Cardiac septum (tissue), 1 donor: Measurements from ENCODE around the gene CXCL13. TPM values are rescaled to one million over a fixed set of nuclear protein-coding genes. Genes with fewer than 3 reads are reported as not detected.
"Not testable (repeated sequence)": the region's sequence is repeated elsewhere in the genome, so short reads cannot be mapped to it uniquely, and the experiment has no call there.

Source experiments
- DNase-seq: peaks from one replicate; pipeline ENCODE4 v3.0.0-alpha.2; 2020; ENCODE audit warnings: low spot score
- intact Hi-C: fragments of 100-400 bp; cut with DNase I; formaldehyde crosslinking; loops from one replicate; pipeline ENCODE4 v1.14.0; 2022
- long read RNA-seq: library from polyadenylated mRNA; unstranded; transcript quantifications from one replicate; pipeline ENCODE4 v2.0.0, GENCODE V29; 2021
- total RNA-seq: library from RNA; stranded (reverse); fragmentation: NEBNext Ultra II Directional; extraction: Animal tissue kit (Norgen Biotek cat#: 25700); gene quantifications from one replicate; pipeline ENCODE4 v1.2.1, GENCODE V29; 2021
- donor health status: DM: no; HTN: no; CAD: no.

CXCL13 gene
- total RNA-seq = not detected
- long read RNA-seq = 0 reads

GRCh38 chr4:77605210-77605902 lies at the start of gene CXCL13:
TSS of gene CXCL13 (plus strand) at chr4:77605820. CDS start at chr4:77605866, 46 bp downstream.
- no peak for DNase-seq
- intact Hi-C loops = no loop called here

- DNase-seq = no peak
- intact Hi-C loops = no loop called here
These were observed 45.5 kb upstream of the CXCL13 start for GRCh38 chr4:77560170-77560569.

- DNase-seq, intact Hi-C loops: not testable (repeated sequence)
These were observed 43.9 kb upstream of the CXCL13 start for GRCh38 chr4:77561720-77562119.

- intact Hi-C loops = no loop called here
- DNase-seq = no peak
These were observed 41.4 kb upstream of the CXCL13 start for GRCh38 chr4:77564231-77564630.

GRCh38 chr4:77566148-77566547 lies 39.5 kb upstream of the CXCL13 start:
- intact Hi-C loops = no loop called here
- DNase-seq = no peak

GRCh38 chr4:77567549-77567948 lies 38.1 kb upstream of the CXCL13 start:
- no peak for DNase-seq
- intact Hi-C loops = no loop called here

- intact Hi-C loops, DNase-seq: not testable (repeated sequence)
These were observed 35.0 kb upstream of the CXCL13 start for GRCh38 chr4:77570508-77571214.

- intact Hi-C loops = no loop called here
- DNase-seq = no peak
These were observed 29.3 kb upstream of the CXCL13 start for GRCh38 chr4:77576351-77576750.

GRCh38 chr4:77578145-77578544 lies 27.5 kb upstream of the CXCL13 start:
- intact Hi-C loops = no loop called here
- DNase-seq = no peak

- intact Hi-C loops = no loop called here
- no peak for DNase-seq
These were observed 26.1 kb upstream of the CXCL13 start for GRCh38 chr4:77579406-77580076.

GRCh38 chr4:77581724-77582123 lies 23.9 kb upstream of the CXCL13 start:
- intact Hi-C loops = no loop called here
- no peak for DNase-seq

GRCh38 chr4:77582156-77582555 lies 23.5 kb upstream of the CXCL13 start:
- DNase-seq = no peak
- intact Hi-C loops = no loop called here

GRCh38 chr4:77582711-77583110 lies 22.9 kb upstream of the CXCL13 start:
- DNase-seq = no peak
- intact Hi-C loops = no loop called here

- DNase-seq = no peak
- intact Hi-C loops = no loop called here
These were observed 18.7 kb upstream of the CXCL13 start for GRCh38 chr4:77586951-77587383.

- no peak for DNase-seq
- intact Hi-C loops = no loop called here
These were observed 15.1 kb upstream of the CXCL13 start for GRCh38 chr4:77590482-77590881.

- intact Hi-C loops = no loop called here
These were observed 14.1 kb upstream of the CXCL13 start for GRCh38 chr4:77591532-77591931.

GRCh38 chr4:77593101-77593500 lies 12.5 kb upstream of the CXCL13 start:
- intact Hi-C loops = no loop called here

More at GRCh38 chr4:77591532-77591931, 14.1 kb upstream of the CXCL13 start:
- DNase-seq = no peak

GRCh38 chr4:77593993-77594392 lies 11.6 kb upstream of the CXCL13 start:
- DNase-seq = no peak
- intact Hi-C loops = no loop called here

More at GRCh38 chr4:77593101-77593500, 12.5 kb upstream of the CXCL13 start:
- no peak for DNase-seq

- intact Hi-C loops = loop anchor here (5.0 kb wide), 1 partner anchor 208 kb away; no protein-coding TSS in a partner anchor
These were observed 10.2 kb upstream of the CXCL13 start for GRCh38 chr4:77595364-77595973.

GRCh38 chr4:77599378-77599777 lies 6.2 kb upstream of the CXCL13 start:
- intact Hi-C loops = loop anchor here (5.0 kb wide), 1 partner anchor 212 kb away; no protein-coding TSS in a partner anchor
- DNase-seq = no peak

More at GRCh38 chr4:77595364-77595973, 10.2 kb upstream of the CXCL13 start:
- no peak for DNase-seq
